Fibroblast of pulmonary artery (primary cell): ENCODE results near the gene DHFR2.

Experiments used
- DNase-seq: peaks from one replicate; pipeline ENCODE4 v3.0.0-alpha.2; 2010; ENCODE audit warnings: low read depth
- H3K4me3 ChIP-seq: replicated peaks from 2 replicates; pipeline ENCODE4 v1.5.1; 2011; ENCODE audit warnings: low read depth, mild to moderate bottlenecking, control low read depth, low read length, moderate library complexity
- TF ChIP-seq, protein P1 (sequence below): IDR thresholded peaks from 2 replicates; pipeline ENCODE4 v1.5.1; 2011; ENCODE audit warnings: mild to moderate bottlenecking, control low read depth, low read length, inconsistent platforms; ENCODE audit errors: missing control alignments

The DHFR2 gene

GRCh38 chr3:94076055-94076454, 13.3 kb upstream of the DHFR2 start:
- DNase-seq, result peak; percentile 15
- H3K4me3 ChIP-seq, result no peak overlapping the region
- TF ChIP-seq, protein P1, sequence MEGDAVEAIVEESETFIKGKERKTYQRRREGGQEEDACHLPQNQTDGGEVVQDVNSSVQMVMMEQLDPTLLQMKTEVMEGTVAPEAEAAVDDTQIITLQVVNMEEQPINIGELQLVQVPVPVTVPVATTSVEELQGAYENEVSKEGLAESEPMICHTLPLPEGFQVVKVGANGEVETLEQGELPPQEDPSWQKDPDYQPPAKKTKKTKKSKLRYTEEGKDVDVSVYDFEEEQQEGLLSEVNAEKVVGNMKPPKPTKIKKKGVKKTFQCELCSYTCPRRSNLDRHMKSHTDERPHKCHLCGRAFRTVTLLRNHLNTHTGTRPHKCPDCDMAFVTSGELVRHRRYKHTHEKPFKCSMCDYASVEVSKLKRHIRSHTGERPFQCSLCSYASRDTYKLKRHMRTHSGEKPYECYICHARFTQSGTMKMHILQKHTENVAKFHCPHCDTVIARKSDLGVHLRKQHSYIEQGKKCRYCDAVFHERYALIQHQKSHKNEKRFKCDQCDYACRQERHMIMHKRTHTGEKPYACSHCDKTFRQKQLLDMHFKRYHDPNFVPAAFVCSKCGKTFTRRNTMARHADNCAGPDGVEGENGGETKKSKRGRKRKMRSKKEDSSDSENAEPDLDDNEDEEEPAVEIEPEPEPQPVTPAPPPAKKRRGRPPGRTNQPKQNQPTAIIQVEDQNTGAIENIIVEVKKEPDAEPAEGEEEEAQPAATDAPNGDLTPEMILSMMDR, result no peak

- TF ChIP-seq, protein P1, result no peak
- H3K4me3 ChIP-seq, result no peak overlapping the region
Observed at GRCh38 chr3:94071713-94072284, 9.1 kb upstream of the DHFR2 start.

GRCh38 chr3:94070341-94070911, 7.7 kb upstream of the DHFR2 start:
- H3K4me3 ChIP-seq, result no peak overlapping the region
- TF ChIP-seq, protein P1, result no peak
- DNase-seq, result no peak

More at GRCh38 chr3:94071713-94072284, 9.1 kb upstream of the DHFR2 start:
- no peak for DNase-seq

- H3K4me3 ChIP-seq, result no peak overlapping the region
- peak; percentile 53 for DNase-seq
- TF ChIP-seq, protein P1, result peak; percentile 51
Observed at GRCh38 chr3:94069194-94069813, 6.6 kb upstream of the DHFR2 start.

DNA sequence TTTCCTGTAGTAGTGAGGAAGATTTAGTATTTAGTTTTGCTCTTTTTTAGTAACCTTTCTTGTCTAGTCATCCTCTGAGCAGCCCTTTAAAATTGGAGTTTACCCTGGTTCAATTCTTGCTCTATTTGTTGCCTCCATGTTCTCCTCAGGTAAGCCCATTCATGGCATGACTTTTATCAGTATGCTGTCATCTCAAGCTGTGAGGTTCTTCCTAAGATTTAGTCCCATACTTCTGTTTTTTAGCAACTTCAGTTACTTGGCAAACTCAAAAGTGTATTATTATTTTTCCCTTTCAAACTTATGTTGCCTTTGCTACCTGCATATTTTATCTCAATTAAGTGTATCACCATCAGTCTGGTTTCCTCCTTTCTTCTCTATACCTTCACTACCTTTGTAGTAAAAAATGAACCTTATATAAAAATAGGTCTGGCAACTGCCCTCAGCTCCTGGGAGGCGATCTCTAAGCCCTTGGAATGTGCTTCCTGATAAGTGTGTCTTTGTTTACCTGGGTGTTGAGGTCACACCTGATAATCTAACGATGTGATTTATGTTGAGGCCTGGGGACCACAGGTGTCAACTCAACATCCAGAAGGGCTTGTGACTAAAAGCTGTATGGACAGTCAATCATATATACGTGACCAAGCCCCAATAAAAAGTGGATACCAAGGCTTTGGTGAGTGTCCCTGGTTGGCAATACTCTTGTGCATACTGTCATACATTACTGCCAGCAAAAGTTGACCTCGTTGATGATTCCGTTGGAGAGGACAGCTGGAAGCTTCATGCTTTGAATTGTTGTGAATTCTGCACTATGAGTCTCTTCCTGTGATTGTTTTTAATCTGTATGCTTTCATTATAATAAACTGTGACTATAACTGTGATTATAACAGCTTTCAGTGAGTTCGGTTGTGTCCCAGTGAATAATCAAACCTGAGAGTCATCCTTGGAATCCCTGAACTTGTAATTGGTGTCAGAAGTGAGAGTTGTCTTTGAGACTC, 4.1 kb upstream of the DHFR2 start:
- TF ChIP-seq, protein P1, result no peak
- peak; percentile 57 for DNase-seq
- no peak overlapping the region for H3K4me3 ChIP-seq

GRCh38 chr3:94065819-94066480, 3.2 kb upstream of the DHFR2 start:
- no peak for DNase-seq
- H3K4me3 ChIP-seq, result no peak overlapping the region
- TF ChIP-seq, protein P1, result no peak
